Hematopoietic multipotent progenitor cell treated with erythropoietin and hydrocortisone succinate and interleukin-3 and kit ligand, for 8 days (in vitro differentiated cells): ENCODE results near the gene SDF2.

Experiments
- DNase-seq: peaks from one replicate; pipeline ENCODE4 v3.0.0-alpha.2; 2015

Gene SDF2

GRCh38 chr17:28661635-28662526 is at the start of gene SDF2, which contains the start of gene SUPT6H:
Gene SDF2, minus strand, starts transcription at chr17:28661906. Its CDS starts 30 bp downstream, at chr17:28661876.
Gene SUPT6H, plus strand, starts transcription at chr17:28662205. Its CDS starts 11,197 bp downstream, at chr17:28673402.
- DNase-seq: peak; percentile 96

GRCh38 chr17:28710861-28711722 is 49.4 kb upstream of the SDF2 start:
- DNase-seq: peak; percentile 90

GRCh38 chr17:28707339-28707720 is 45.6 kb upstream of the SDF2 start:
- no peak for DNase-seq

GRCh38 chr17:28706471-28707338 is 45.0 kb upstream of the SDF2 start:
- DNase-seq: no peak

GRCh38 chr17:28705728-28706334 is 44.1 kb upstream of the SDF2 start:
- no peak for DNase-seq

- DNase-seq: no peak
Measured at GRCh38 chr17:28705074-28705659, 43.5 kb upstream of the SDF2 start.

GRCh38 chr17:28704219-28704858 is 42.6 kb upstream of the SDF2 start:
- DNase-seq: no peak

GRCh38 chr17:28703552-28704218 is 42.0 kb upstream of the SDF2 start:
- no peak for DNase-seq

- no peak for DNase-seq
Measured at GRCh38 chr17:28702752-28703150, 41.0 kb upstream of the SDF2 start.

GRCh38 chr17:28702026-28702751 is 40.5 kb upstream of the SDF2 start:
- no peak for DNase-seq

- DNase-seq: no peak
Measured at GRCh38 chr17:28700830-28701492, 39.3 kb upstream of the SDF2 start.

- DNase-seq: no peak
Measured at GRCh38 chr17:28700278-28700677, 38.6 kb upstream of the SDF2 start.

- DNase-seq: no peak
Measured at GRCh38 chr17:28698253-28698941, 36.7 kb upstream of the SDF2 start.

- DNase-seq: no peak
Measured at GRCh38 chr17:28693869-28694268, 32.2 kb upstream of the SDF2 start.

- DNase-seq: no peak
Measured at GRCh38 chr17:28689011-28689410, 27.3 kb upstream of the SDF2 start.

- DNase-seq: no peak
Measured at GRCh38 chr17:28688481-28688880, 26.8 kb upstream of the SDF2 start.

GRCh38 chr17:28686296-28686695 is 24.6 kb upstream of the SDF2 start:
- DNase-seq: no peak

- no peak for DNase-seq
Measured at GRCh38 chr17:28685366-28685765, 23.7 kb upstream of the SDF2 start.

GRCh38 chr17:28684963-28685362 is 23.3 kb upstream of the SDF2 start:
- peak; percentile 35 for DNase-seq
